Measurements from ENCODE around the gene MESD. TPM values are rescaled to one million over a fixed set of nuclear protein-coding genes. Genes with fewer than 3 reads are reported as not detected.

The MESD gene
- total RNA-seq: 38.8 and 40.7 TPM in 2 replicates

DNA sequence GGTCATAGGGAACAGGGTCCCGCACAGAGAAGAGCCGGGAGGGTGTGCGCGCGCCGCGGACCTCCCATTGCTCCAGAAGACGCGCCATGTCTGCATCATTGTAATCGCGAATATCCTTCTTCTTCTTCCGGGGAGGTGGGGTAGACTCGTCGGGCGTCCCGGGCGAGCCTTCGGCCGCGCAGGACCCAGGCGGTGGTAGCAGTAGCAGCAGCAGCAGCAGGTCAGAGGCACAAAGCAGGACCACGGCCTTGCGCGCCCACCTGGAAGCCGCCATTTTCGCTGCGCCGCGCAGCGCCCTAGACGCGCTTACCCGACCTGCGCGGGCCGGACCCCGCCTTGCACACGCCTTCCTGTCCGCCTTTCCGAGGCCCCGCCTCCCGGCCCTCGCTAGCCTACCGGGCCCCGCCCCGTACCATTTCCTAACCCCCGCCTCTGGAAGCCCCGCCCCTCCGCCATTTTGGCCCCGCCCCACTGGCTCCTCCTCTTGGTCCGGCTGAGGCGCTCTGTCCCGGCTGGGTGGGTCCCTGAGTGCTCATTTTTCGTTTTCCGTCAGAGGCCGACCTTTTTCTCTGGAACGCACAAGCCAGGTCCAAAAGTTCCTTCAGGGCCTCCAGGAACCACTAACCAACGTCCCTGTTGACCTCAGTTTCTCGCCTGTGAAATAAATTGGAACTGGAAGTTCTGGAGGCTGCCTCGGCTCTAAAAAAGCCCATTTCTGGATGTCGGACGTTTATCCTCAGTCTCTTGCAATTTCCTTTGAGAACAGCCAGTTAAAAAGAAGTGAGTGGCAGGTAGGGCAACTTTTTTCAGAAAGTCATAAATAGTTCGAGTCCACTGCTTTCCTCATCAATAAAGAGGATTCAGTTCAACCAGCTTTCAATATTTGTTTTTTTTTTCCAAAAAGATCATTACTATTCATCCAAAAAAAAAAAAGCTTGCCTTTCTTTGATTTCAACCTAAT is at the start of gene MESD:
Gene MESD, minus strand, starts transcription at position 302 of the 961 bp plus-strand sequence. Its CDS starts 28 bp downstream, at position 274.
- intact Hi-C loops (cut with micrococcal nuclease): loop anchor here (1.0 to 5.0 kb wide), 2 partner anchors 11 to 202 kb away; partner anchors contain the start of gene TLNRD1

- intact Hi-C loops (cut with micrococcal nuclease): no loop called here
Measured at GRCh38 chr15:81038975-81039607, 49.5 kb upstream of the MESD start.

- intact Hi-C loops (cut with micrococcal nuclease): no loop called here
Measured at GRCh38 chr15:81037952-81038743, 48.5 kb upstream of the MESD start.

DNA sequence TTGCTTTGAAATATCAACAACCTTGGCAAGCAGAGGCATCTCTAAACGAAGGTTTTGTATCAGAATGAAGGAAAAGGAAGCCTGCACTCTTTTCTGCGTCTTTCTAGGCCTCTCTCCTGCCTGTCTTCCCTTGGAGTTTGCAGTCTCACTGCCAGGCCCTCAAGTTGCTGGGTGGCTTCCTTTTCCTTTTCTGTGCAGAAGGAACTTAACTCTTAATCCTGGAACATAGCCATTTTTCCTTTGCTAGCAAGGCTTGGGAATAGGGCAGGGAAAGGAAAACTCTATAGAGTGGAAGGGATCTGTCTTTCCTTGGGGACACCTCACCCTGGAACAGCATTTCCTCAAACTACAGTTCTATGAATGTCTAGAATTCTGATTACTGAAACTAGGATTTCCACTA is 43.9 kb upstream of the MESD start:
- intact Hi-C loops (cut with micrococcal nuclease): no loop called here

DNA sequence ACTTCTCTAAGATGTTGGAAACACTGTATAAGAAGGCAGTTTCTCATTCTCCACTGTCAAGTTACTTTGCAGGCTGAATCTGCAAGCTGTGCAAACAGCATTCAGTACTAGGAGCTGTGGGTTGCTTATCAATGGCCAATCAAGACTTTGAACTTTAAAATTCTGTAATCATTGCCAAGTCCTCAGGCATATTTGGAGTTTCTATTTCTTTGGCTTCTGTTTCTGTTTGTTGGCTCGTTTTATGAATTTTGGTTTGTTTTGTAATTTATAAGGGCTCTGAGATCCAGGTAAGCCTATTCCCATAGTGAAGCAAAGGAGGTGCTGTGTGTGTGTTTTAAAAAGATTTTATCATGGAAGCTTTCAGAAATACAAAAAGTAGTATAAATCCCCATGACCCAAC is 43.2 kb upstream of the MESD start:
- intact Hi-C loops (cut with micrococcal nuclease): no loop called here

- intact Hi-C loops (cut with micrococcal nuclease): no loop called here
Measured at GRCh38 chr15:81032355-81032754, 42.7 kb upstream of the MESD start.

- intact Hi-C loops (cut with micrococcal nuclease): no loop called here
Measured at GRCh38 chr15:81031203-81031602, 41.6 kb upstream of the MESD start.

GRCh38 chr15:81030301-81030750 is 40.7 kb upstream of the MESD start:
- intact Hi-C loops (cut with micrococcal nuclease): no loop called here

GRCh38 chr15:81029414-81030300 is 40.0 kb upstream of the MESD start:
- intact Hi-C loops (cut with micrococcal nuclease): no loop called here

DNA sequence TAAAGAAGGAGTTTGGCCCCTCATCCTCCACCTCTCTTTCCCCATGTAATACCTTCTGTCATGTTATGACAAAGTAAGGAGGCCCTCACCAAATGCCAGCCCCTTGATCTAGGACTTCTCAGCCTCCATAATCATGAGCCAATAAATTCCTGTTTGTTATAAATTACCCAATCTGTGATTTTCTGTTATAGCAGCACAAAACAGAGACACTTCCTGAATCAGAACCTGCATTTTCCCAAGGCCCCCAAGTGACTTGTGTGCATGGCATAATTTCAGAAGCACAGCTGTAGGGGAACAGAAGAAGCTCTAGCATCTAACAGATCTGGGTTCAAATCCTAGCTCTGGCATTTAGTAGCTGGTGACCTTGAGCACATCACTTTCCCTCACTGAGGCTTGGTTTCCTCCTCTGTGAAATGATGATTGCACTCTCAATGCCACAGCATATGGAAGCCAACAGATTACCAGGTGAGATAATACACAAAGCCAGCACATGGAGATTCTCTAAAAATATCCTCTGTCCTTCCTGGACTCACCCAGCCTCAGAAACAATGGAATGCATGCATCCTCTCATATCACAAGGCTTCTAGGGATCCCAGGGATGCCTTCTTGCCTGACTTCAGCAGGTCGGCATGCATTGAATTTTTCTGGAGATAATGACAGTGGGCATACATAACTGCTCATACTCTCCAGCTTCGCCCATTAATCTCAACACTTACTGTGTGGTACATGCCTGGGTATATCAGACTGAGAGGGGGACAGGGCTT is 37.4 kb upstream of the MESD start:
- intact Hi-C loops (cut with micrococcal nuclease): no loop called here

DNA sequence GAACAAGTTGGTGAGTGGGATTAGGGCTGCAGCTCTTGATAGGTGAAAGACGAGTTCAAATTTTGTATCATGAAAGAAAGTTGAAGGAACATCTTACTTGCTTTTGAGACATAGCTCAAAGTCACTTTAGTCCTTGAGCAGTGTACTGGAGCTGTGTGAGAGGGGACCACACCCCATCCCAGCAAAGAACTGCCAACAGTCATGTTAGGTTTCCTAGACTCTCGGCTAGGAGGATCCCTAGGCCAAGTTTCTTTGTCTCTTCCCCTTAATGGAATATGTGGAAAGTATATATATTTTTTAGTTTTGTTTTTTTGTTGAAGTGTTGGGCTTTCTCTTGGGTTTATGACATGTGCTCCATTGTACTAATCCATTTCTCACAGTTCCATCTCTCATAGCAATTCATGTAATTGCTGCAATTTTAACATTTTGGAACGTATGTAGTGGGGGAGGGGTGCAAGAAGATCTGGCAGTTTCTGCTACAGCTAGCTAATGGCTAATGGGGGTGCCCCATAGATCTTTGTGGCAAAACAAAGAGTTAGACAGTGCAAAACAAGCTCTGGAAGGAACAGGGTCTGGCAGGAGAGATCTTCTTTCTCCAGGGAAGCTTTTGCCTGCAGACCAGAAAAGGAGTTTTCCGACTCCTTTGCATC is 36.2 kb upstream of the MESD start:
- intact Hi-C loops (cut with micrococcal nuclease): no loop called here

DNA sequence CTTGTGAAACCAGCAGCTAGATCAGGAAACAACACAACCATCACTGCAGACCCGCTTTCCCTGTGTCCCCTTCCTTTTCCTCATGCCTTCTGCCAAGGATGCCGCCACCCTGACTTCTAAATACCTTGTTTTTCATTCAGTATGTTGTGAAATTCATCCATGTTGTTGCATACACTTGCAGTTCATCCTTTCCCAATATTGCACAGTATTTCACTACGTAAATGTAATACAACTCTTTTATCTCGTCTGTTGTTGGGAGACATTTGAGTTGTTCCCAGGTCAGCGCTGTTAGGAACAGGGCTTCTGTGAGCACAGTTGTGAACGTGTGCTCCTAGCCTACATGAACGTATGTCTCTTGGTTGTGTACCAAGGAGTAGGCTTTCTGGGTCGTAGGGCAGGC is 35.3 kb upstream of the MESD start:
- intact Hi-C loops (cut with micrococcal nuclease): no loop called here

- intact Hi-C loops (cut with micrococcal nuclease): no loop called here
Measured at GRCh38 chr15:81024265-81024872, 34.8 kb upstream of the MESD start.

DNA sequence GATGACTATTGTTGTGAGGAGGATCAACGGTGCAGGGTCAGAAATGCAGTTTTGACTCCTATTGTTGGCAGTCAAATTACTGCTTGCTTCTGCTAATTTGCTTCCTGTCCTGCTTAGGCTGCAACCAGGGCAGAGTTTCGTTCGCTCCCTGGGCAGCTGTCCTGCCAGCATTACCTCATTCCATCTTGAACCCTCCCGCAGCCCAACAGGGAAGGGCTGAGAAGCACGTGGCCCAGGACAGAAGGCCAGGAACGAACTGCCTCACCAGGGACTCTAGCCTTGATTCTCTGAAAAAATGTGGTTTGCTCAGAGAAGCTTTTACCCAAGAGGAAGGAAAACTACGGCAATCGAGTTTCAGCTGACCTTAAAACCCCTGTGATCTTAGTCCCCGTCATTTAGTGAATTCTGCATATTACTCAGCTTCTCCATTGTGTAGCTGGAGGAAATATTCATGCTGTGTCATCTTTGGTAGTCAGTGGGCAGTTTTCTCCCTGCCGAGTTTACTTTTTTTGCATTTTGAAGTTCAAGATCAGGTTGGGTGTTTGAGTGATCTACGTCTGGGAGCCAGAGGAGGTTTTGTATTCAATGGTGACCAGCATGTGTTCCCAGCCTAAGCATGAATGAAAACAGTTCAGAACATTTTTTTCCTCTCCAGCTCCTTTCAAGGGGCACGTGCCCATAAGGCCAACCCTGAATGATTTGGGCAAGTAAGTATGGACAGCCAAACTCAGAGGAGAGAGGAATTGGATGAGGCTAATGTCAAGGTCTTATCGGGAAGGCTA is 34.1 kb upstream of the MESD start:
- intact Hi-C loops (cut with micrococcal nuclease): loop anchor here (2.0 kb wide), 1 partner anchor 23 kb away; the partner anchor contains the start of gene TLNRD1

DNA sequence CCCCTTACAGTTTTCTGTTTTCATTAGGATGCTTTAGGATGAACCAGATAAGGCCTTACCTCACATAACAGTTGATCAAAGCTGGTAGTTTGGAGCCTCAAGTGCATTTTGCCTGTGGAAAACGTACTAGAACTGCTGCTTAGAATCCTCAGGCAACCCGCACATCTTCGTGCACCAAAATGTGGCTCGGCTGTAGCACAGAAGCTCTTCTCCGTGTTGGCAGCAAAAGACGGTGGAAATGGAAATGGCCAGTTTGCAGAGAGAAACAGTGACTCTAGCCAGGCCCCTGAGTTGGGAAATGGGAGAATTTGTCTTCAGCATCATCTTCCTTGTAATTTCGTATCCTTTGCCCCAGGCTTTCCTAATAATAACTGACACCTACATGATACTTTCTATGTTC is 31.7 kb upstream of the MESD start:
- intact Hi-C loops (cut with micrococcal nuclease): no loop called here

DNA sequence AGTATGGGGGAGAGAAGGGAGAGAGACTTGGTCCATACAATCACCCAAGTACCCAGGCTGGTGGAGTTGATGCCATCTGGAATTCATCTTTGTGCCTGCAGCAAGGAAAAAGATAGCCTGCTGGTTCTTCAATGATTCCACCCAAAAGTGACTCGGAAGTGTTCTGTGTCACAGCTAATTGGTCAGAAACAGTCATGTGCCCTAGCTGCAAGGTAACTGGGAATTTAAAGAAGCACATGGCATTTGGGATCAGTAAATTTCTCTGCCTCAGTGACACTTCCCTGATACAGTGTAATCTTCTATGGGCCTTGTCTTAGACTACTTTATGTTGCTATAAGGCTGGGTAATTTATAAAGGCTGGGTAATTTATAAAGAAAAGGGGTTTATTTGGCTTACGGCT is 28.6 kb upstream of the MESD start:
- intact Hi-C loops (cut with micrococcal nuclease): no loop called here

- intact Hi-C loops (cut with micrococcal nuclease): no loop called here
Measured at GRCh38 chr15:81016489-81017068, 27.0 kb upstream of the MESD start.
